Activated CD8-positive, alpha-beta memory T cell treated with anti-CD3 and anti-CD28 coated beads for 24 hours (primary cell): ENCODE results near the gene DYNLRB1.
A peak's percentile ranks its signal among the peaks of the same experiment; 100 is the strongest.
"Not testable (repeated sequence)": the region's sequence is repeated elsewhere in the genome, so short reads cannot be mapped to it uniquely, and the experiment has no call there.

ENCODE experiments used
- DNase-seq: peaks from one replicate; pipeline ENCODE4 v3.0.0-alpha.2; 2020

DYNLRB1 gene

GRCh38 chr20:34512266-34512954 is 3.8 kb upstream of the DYNLRB1 start:
- no peak for DNase-seq

- DNase-seq: no peak
Observed at GRCh38 chr20:34512955-34513419, 3.2 kb upstream of the DYNLRB1 start.

GRCh38 chr20:34514034-34514433 is 2.2 kb upstream of the DYNLRB1 start:
- DNase-seq: not testable (repeated sequence)

- no peak for DNase-seq
Observed at GRCh38 chr20:34514897-34515483, 1.2 kb upstream of the DYNLRB1 start.

- DNase-seq: peak; percentile 88
Observed at GRCh38 chr20:34515484-34516246, 557 bp upstream of the DYNLRB1 start.

GRCh38 chr20:34517114-34517505 is 888 bp downstream of the DYNLRB1 start:
- DNase-seq: no peak

- not testable (repeated sequence) for DNase-seq
Observed at GRCh38 chr20:34518863-34519262, 2.6 kb downstream of the DYNLRB1 start.

- DNase-seq: not testable (repeated sequence)
Observed at GRCh38 chr20:34519841-34520240, 3.6 kb downstream of the DYNLRB1 start.

- DNase-seq: peak; percentile 72
Observed at GRCh38 chr20:34522969-34523871, 7.0 kb downstream of the DYNLRB1 start.

GRCh38 chr20:34524426-34524825 is 8.2 kb downstream of the DYNLRB1 start:
- peak; percentile 30 for DNase-seq

GRCh38 chr20:34525342-34525708 is 9.1 kb downstream of the DYNLRB1 start:
- DNase-seq: no peak

GRCh38 chr20:34525709-34526416 is 9.6 kb downstream of the DYNLRB1 start:
- DNase-seq: peak; percentile 35

- DNase-seq: no peak
Observed at GRCh38 chr20:34526466-34526865, 10.2 kb downstream of the DYNLRB1 start.

GRCh38 chr20:34527016-34527415 is 10.8 kb downstream of the DYNLRB1 start:
- no peak for DNase-seq

GRCh38 chr20:34528921-34529297 is 12.7 kb downstream of the DYNLRB1 start:
- no peak for DNase-seq

- no peak for DNase-seq
Observed at GRCh38 chr20:34529742-34530141, 13.5 kb downstream of the DYNLRB1 start.

- no peak for DNase-seq
Observed at GRCh38 chr20:34530342-34530741, 14.1 kb downstream of the DYNLRB1 start.

- no peak for DNase-seq
Observed at GRCh38 chr20:34531608-34532265, 15.5 kb downstream of the DYNLRB1 start.

GRCh38 chr20:34532320-34532719 is 16.1 kb downstream of the DYNLRB1 start:
- DNase-seq: no peak

- DNase-seq: no peak
Observed at GRCh38 chr20:34532756-34533155, 16.5 kb downstream of the DYNLRB1 start.

- no peak for DNase-seq
Observed at GRCh38 chr20:34534391-34535165, 18.4 kb downstream of the DYNLRB1 start.
